Kidney (tissue), 14 donors: ENCODE results near the gene CGREF1. TPM values are rescaled to one million over a fixed set of nuclear protein-coding genes. Genes with fewer than 3 reads are reported as not detected.
A peak's percentile ranks its signal among the peaks of the same experiment; 100 is the strongest.
"Not testable (repeated sequence)": the region's sequence is repeated elsewhere in the genome, so short reads cannot be mapped to it uniquely, and the experiment has no call there.

Experiments used
- DNase-seq, 5 donors: peaks; one replicate each; pipeline ENCODE4 v3.0.0-alpha.2; 2013 to 2020
- FAIRE-seq: peaks from 2 replicates; lab custom pipeline; 2012; peaks lifted over from hg19 to GRCh38; lab: Jason Lieb, UNC
- H3K27ac ChIP-seq, 2 donors: one replicate each; pipeline ENCODE4 v1.7.0; 2013; ENCODE audit warnings: low read depth in 2 of 2, low read length in 2 of 2, inconsistent platforms in 1 of 2
- H3K27me3 ChIP-seq: one replicate; pipeline ENCODE4 v1.7.1; 2013; ENCODE audit warnings: low read length, inconsistent platforms; ENCODE audit not compliant: control insufficient read depth, insufficient read depth
- H3K36me3 ChIP-seq, 3 donors: one replicate each; pipeline versions ENCODE4 v1.7.0 to v1.7.1; 2013; ENCODE audit warnings: low read length in 3 of 3, control low read depth in 1 of 3, inconsistent platforms in 1 of 3; ENCODE audit not compliant: insufficient read depth in 3 of 3, control insufficient read depth in 2 of 3
- H3K4me1 ChIP-seq, 3 donors: one replicate each; pipeline versions ENCODE4 v1.7.0 to v1.7.1; 2013; ENCODE audit warnings: low read length in 3 of 3, inconsistent platforms in 1 of 3, low read depth in 1 of 3; ENCODE audit not compliant: control insufficient read depth in 2 of 3, insufficient read depth in 2 of 3
- H3K4me3 ChIP-seq, 3 donors: one replicate each; pipeline versions ENCODE4 v1.7.0 to v1.8.1; 2013; ENCODE audit warnings: low read length in 3 of 3, control low read depth in 1 of 3, inconsistent platforms in 1 of 3
- H3K9ac ChIP-seq, 3 donors: one replicate each; pipeline versions ENCODE4 v1.7.0 to v1.7.1; 2013; ENCODE audit warnings: low read length in 3 of 3, control low read depth in 1 of 3, inconsistent platforms in 1 of 3
- H3K9me3 ChIP-seq, 3 donors: one replicate each; pipeline versions ENCODE4 v1.7.0 to v1.7.1; 2013; ENCODE audit warnings: low read length in 3 of 3, control low read depth in 1 of 3, inconsistent platforms in 1 of 3; ENCODE audit not compliant: control insufficient read depth in 2 of 3, insufficient read depth in 1 of 3
- intact Hi-C: fragments of 100-400 bp; cut with DNase I; formaldehyde crosslinking; loops from one replicate; pipeline ENCODE4 v1.11.1; 2022
- polyA plus RNA-seq: library from polyadenylated mRNA; stranded (reverse); fragments of 350-450 nt; fragmentation: Illumina TruSeq; extraction: RNeasy Lipid Tissue Mini Kit (QIAGEN cat#74804); gene quantifications from one replicate; pipeline ENCODE4 v1.2.3, GENCODE V29; 2014; ENCODE audit warnings: low read depth, low replicate concordance; ENCODE audit not compliant: insufficient read depth
- total RNA-seq: library from RNA; stranded (reverse); fragmentation: NEBNext Ultra II Directional; extraction: Animal tissue kit (Norgen Biotek cat#: 25700); gene quantifications from one replicate; pipeline ENCODE4 v1.2.1, GENCODE V29; 2021
- TF ChIP-seq, protein P1 (sequence below): IDR thresholded peaks from 3 replicates; pipeline ENCODE4 v1.5.1; 2012; ENCODE audit warnings: mild to moderate bottlenecking, moderate library complexity, borderline replicate concordance; ENCODE audit not compliant: insufficient read depth; ENCODE audit errors: extremely low read depth
- donor health status: control.
- donor health status: control.
- donor health status: control.
- donor health status: control.
- donor health status: control.
- donor health status: DM: yes; HTN: yes; CAD: no.
- donor health status: Normal renal cell carcinoma (clear cell type).

The CGREF1 gene
- total and polyA plus RNA-seq, 2 donors from 2014 or later = 3.7 to 3.8 TPM

DNA sequence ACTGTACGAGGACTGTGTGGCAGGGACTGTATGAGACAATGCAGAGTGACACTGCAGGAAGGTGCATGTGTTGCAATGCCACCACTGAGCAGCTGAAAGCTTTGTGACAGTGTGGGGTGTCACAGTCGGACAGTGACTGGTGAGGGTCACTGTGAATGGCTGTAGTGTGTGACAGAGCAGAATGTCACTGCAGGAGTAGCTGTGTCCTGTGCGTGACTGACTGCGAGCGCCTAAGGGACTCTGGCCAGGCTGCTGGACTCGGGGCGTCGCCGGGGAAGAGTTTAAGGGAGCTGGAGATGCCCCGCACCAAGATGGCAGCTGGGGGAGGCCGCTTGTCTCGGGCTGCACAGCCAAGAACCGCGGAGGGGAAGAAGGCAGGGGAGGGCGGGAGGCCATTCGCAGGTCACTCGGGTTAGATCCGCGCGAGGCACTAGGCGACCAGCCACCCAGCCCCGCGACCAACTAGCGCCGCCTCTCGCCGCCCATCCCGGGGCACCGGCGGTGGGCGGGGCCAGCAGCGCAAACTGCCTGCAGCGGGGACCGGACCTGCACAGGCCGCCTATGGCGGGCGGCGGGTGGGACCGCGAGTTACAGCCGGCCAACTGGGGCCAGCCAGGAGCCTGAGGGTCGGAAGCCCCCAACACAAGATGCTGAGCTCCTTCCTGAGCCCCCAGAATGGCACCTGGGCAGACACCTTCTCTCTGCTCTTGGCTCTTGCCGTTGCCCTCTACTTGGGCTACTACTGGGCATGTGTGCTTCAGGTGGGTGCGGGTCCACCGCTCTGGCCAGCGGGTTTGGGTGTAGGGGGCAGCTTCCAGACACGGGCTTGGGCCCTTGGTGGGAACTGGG lies 4.6 kb upstream of the CGREF1 start, which contains the start of gene ABHD1:
ABHD1 (plus strand) TSS at position 514 of the 849 bp plus-strand sequence; CDS start at position 648, 134 bp downstream.
- FAIRE-seq (no peak), DNase-seq (peak; percentile 51 to 83 (median 70))
- Histone ChIP-seq H3K9ac (peak within 1 kb of the TSS in 1 of 3 donors; percentile 44), H3K9me3 (peaks cover 0 to 1% (median 0%) of the 10 kb centered on the region in 3 donors), H3K4me3 (peak within 1 kb of the TSS; percentile 35 to 77 (median 69)), H3K27me3 (peaks cover 5% of the 10 kb centered on the region), H3K27ac (no peak within 1 kb of the TSS), H3K4me1 (peaks cover 0 to 11% (median 0%) of the 10 kb centered on the region in 3 donors), H3K36me3 (no peaks in the 10 kb centered on the region)
- TF ChIP-seq, protein P1, sequence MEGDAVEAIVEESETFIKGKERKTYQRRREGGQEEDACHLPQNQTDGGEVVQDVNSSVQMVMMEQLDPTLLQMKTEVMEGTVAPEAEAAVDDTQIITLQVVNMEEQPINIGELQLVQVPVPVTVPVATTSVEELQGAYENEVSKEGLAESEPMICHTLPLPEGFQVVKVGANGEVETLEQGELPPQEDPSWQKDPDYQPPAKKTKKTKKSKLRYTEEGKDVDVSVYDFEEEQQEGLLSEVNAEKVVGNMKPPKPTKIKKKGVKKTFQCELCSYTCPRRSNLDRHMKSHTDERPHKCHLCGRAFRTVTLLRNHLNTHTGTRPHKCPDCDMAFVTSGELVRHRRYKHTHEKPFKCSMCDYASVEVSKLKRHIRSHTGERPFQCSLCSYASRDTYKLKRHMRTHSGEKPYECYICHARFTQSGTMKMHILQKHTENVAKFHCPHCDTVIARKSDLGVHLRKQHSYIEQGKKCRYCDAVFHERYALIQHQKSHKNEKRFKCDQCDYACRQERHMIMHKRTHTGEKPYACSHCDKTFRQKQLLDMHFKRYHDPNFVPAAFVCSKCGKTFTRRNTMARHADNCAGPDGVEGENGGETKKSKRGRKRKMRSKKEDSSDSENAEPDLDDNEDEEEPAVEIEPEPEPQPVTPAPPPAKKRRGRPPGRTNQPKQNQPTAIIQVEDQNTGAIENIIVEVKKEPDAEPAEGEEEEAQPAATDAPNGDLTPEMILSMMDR = no peak
- intact Hi-C loops = no loop called here

DNA sequence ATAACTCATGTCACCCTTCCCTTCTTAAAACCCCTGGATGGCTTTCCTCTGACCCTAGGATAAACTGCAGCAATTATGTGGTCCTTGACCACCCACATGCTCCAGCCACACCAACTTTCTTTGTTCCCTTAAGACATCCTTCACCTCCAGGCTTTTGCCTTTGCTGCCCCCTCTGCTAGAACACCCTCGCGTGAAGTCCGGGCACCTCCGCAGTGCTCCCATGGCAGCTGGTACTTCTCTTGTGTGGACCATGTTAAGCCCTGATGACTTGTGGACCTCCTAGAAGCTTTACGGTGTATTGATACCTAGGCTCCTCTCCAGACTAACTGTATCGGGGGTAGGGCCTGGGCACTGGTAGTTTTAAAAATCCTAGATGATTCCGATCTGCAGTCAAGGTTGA lies 3.9 kb upstream of the CGREF1 start:
- TF ChIP-seq, protein P1 = no peak
- H3K9ac ChIP-seq = no peak overlapping the region
- H3K36me3 ChIP-seq = no peaks in the 10 kb centered on the region
- DNase-seq (no peak), FAIRE-seq (no peak)
- peak overlapping the region in 1 of 3 donors; percentile 77 for H3K4me3 ChIP-seq
- H3K4me1 ChIP-seq = peaks cover 0 to 15% (median 0%) of the 10 kb centered on the region in 3 donors
- H3K27ac ChIP-seq = no peak overlapping the region
- intact Hi-C loops = no loop called here
- H3K27me3 ChIP-seq = peaks cover 5% of the 10 kb centered on the region
- H3K9me3 ChIP-seq = peaks cover 0 to 1% (median 0%) of the 10 kb centered on the region in 3 donors

DNA sequence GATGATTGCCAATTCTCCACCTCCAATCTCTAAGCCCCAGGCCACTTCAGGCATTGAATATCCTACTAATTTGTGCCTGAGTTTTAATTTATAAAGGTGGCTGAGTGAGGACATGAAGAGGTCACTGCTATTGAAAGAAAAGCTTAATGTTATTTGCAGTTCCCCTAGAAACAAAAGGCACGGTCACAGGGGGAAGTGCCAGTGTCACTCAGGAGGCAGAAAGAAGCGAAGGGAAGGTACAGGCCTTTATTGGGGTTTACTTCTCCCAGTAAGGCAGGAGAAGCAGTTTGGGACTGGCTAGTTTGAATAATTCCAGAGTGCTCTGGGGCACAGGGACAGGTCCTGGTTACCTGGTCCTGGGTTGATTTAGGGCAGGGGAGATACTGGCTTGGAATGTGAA lies 3.0 kb upstream of the CGREF1 start:
- DNase-seq (no peak), FAIRE-seq (no peak)
- Histone ChIP-seq H3K36me3 (no peaks in the 10 kb centered on the region), H3K4me1 (peaks cover 0 to 15% (median 0%) of the 10 kb centered on the region in 3 donors), H3K9me3 (peaks cover 0 to 1% (median 0%) of the 10 kb centered on the region in 3 donors), H3K27ac (no peak overlapping the region), H3K9ac (no peak overlapping the region), H3K4me3 (no peak overlapping the region), H3K27me3 (peaks cover 7% of the 10 kb centered on the region)
- TF ChIP-seq, protein P1 = no peak
- intact Hi-C loops = no loop called here

DNA sequence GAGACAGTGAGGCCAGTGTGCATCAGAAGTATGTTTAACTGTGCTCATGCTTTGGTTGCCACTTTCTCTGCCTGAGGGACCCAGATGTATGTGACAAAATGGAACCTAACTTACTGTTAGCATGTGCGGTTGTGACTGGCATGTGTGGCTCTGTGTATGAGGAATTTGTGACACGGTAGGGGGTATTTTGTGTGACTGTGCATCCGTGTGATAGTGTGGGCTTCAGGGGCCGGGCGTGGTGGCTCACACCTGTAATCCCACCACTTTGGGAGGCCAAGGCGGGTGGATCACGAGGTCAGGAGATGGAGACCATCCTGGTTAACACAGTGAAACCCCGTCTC lies 372 bp upstream of the CGREF1 start:
- H3K27me3 ChIP-seq, FAIRE-seq, DNase-seq, H3K9me3 ChIP-seq, H3K27ac ChIP-seq, intact Hi-C loops, H3K36me3 ChIP-seq: not testable (repeated sequence)
- Histone ChIP-seq H3K4me1 (peaks cover 0 to 15% (median 0%) of the 10 kb centered on the region in 3 donors), H3K4me3 (peak overlapping the region; percentile 61 to 71 (median 68)), H3K9ac (peak overlapping the region in 1 of 3 donors; percentile 36)
